NCI-H2171 treated with DMSO at 0.1 percent for 48 hours (cell line): ENCODE results near the gene TBC1D16.
"Not testable (repeated sequence)": the region's sequence is repeated elsewhere in the genome, so short reads cannot be mapped to it uniquely, and the experiment has no call there.

ENCODE experiments used
- DNase-seq: peaks from one replicate; lab custom pipeline; 2025; lab: John Stamatoyannopoulos, UW

TBC1D16 gene

DNA sequence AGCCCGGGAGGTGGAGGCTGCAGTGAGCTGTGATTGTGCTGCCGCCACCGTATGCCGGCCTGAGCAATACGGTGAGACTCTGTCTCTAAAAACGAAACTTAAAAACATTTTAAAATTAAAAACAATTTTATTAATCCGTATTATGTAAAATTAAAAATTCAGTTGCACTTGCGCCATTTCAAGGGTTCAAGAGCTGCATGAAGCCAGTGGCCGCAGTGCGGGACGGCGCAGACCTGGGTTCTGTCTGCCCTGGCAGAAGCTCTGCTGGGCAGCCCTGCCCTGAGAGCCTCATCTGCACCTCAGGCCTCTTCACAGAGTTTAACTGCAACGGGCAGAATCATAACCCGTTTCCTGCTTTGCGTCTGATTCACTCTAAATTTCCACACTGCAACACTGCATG lies 31.7 kb downstream of the TBC1D16 start:
- DNase-seq: no peak

DNA sequence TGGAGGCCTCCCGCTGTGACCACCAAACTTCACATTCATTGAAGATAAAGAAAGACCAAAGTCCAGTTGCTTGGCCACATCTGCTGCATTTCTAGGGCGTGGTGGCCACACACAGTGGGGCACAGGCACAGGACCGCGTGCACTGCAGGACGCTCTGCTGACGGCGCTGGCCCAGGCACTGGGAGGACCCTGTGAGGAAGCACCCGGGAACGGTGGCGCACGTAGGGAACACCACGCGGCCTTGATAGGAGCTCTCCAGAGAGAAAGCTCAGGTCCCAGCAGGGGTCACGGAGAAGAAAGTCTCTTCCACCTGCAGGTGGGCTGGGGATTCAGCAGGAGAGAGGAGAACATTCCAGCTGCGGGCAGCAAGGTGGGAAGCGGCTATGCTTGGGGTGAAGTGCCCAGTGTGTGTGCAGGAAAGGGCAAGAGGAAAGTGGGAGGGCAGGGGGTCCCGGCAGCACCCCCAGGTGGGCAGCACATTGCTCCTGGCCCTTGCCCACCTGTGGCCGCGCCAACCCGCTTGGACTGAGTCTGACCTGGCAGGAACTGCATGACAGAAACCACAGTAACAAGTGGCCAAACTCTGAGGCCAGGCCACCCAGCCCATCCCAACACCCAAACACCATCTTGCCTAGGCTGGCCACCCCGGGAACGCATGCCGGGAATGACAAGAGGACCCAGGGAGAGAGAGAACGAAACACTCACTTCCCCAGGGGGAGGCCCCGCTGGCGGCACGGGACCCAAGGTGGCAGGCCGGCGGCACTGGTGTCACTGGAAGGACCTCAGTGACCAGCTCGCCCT lies 32.8 kb downstream of the TBC1D16 start:
- no peak for DNase-seq

DNA sequence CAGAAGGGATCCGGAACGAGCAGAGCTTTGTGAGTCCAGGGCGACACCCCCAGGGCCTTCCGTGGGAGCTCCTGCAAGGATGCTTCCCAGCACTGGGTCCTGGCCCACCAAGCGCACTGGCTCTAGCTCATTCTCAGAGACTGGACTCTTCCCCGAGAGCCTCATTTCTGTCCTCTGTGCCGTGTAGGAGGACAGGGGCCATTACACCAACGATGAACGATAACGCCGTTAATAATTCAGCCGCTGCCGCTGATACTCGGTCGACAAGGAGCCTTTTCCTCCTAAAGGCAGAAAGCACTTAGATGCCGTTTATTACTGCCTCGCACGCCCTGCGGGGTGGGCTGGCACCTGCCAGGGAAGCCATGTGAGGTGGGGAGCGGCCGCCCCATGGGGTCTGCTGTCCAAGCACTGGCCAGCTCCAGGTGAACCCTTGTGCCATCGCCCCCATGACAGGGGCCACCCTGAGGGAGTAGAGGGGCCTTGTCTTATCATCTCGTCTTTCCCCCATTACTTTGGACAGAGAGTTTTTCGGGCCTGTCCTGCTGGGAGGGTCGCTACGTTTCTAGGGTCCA lies 33.5 kb downstream of the TBC1D16 start:
- no peak for DNase-seq

DNA sequence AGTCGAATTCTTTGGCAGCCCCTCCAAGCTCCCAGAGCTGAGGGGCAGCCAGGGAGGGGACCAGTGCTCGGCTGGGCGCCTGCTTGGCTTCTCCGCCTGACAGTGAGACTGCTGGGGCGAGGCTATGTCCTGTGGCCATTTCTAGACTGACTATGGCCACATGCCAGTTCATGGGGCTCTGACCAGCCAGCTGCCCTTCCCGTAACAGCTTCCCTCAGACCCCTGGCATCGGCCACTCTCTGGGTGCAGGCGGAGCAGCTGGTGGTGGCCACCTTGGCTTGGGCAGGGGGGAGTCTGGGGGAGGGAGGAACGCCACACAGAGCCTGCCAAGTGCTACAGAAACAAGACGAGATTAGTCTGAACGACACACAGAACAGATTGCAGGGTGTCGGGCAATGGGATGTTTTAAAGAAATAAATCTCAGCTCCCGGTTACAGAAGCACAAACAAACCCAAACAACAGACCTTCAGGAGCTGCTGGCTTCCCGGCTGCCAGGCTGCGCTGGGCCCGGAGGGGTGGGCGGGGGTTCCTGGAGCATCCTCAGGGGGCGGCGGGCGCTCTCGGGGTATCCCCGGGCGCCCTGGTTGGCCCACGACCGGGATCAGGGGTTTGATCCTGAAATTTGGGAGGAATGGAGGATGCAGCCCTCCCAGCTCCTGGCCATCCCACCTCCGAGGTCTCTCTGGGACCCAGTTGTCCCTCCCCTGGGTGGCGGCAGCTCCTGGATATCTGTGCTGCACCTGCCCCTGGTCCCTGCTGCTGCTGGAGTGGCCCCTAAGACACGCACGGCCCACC lies 34.5 kb downstream of the TBC1D16 start:
- no peak for DNase-seq

- DNase-seq: no peak
Observed at GRCh38 chr17:80000136-80000535, 35.5 kb downstream of the TBC1D16 start.

DNA sequence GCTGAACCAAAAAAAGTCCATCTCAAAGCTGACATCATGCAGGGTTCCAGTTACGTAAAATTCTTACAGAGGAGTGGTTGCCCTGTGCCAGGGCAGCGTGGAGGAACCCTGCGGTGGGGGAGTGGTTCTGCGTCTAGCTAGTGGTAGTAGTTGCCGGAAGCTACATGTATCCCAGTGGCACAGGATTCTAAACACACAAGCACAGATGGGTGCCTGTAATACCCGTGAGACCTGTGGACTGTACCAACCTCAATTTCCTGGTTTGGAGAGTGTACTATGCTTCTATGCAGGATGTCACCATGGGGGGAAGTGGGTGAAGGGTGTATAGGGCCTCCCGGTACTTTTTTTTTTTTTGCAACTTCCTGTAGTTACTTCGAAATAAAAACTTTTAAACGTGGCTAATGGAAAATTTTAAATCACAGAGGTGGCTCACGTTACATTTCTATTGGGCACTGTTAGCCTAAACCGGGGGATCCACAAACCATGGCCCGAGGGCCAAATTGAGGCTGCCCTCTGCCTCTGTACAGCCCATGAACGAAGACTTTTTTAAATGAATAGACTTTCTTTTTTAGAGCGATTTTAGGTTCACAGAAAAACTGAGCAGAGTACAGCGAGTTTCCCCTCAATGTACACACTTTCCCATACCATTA lies 38.5 kb downstream of the TBC1D16 start:
- peak; percentile 18 for DNase-seq

DNA sequence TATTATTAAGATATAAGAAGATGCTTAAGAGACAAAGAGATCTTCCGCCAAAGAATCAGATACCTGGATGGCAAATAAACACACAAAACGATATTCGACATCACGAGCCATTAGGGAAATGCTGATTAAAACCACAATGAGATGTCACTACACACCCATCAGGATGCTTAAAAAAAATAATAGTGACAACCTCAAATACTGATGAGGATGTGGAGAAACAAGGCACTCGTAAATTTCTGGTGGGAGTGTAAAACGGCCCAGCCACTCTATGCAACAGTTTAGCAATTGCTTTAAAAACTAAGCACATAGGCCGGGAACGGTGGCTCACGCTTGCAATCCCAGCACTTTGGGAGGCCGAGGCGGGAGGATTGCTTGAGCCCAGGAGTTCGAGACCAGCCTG lies 39.4 kb downstream of the TBC1D16 start:
- no peak for DNase-seq

- DNase-seq: no peak
Observed at GRCh38 chr17:79995696-79996095, 40.0 kb downstream of the TBC1D16 start.

GRCh38 chr17:79994602-79995001 lies 41.1 kb downstream of the TBC1D16 start:
- DNase-seq: no peak

DNA sequence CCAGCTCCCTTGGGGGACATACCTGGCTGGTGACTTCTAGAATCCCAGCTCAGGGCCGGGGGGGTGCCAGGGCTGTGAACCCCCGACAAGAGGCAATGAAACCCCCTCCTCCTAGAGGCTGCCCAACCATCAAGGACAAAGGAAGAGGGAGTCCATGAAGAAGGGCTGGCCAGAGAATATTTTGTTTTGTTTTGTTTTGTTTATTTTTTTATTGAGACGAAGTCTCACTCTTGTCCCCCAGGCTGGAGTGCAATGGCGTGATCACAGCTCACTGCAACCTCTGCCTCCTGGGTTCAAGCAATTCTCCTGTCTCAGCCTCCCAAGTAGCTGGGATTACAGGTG lies 41.5 kb downstream of the TBC1D16 start:
- DNase-seq: not testable (repeated sequence)

GRCh38 chr17:79993390-79994227 lies 42.1 kb downstream of the TBC1D16 start:
- DNase-seq: peak; percentile 93

DNA sequence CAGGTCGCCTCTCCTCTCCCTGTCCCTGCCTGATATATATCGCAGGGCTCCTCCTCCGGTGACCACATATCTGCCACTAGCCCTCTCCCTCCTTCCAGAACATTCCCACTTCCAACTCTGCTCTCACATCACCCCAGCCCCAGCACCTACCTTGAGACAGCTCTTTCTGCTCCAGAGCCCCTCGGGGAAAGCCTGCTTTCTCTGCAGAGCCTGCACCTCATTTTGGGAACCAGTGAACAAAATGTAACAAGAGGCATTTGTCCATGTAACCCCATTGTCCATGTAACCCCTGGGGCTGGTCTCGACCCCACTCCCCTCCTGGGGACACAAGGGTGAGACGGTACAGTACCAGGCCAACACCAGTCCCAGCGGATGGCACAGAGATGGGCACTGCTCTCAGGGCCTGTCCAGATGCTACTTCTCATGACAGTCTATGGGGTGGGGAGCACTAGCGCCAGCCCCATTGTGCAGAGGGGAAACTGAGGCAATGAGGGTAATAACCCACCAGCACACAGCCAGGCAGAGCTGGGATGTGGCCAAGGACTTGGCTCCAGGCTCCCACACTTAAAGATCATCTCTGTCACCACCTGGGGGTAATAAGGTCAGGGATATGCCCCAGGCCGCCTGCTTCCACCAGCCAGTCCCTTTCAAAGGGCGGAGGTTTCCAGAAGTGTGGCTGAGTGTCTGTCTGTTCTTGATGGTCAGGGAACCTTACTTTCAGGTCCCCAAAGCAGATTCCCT lies 42.9 kb downstream of the TBC1D16 start:
- DNase-seq: no peak

- DNase-seq: peak; percentile 66
Observed at GRCh38 chr17:79991924-79992648, 43.6 kb downstream of the TBC1D16 start.

- DNase-seq: peak; percentile 76
Observed at GRCh38 chr17:79991140-79991923, 44.3 kb downstream of the TBC1D16 start.

DNA sequence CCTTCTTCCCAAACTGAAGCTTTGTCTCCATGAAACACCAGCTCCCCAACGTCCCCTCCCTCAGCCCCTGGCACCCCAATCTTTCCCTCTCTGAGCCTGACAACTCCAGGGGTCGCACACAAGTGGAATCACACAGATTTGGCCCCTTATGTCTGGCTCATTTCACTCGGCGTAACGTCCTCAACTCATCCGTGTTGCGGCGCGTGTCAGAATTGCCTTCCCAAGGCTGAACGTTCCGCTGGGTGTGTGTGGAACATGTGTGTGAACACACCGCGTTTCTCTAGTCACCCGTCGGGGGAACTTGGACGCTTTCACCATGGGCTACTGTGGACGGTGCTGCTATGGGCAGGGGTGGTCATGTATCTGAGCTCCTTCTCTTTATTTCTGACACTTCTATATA lies 45.0 kb downstream of the TBC1D16 start:
- DNase-seq: no peak

DNA sequence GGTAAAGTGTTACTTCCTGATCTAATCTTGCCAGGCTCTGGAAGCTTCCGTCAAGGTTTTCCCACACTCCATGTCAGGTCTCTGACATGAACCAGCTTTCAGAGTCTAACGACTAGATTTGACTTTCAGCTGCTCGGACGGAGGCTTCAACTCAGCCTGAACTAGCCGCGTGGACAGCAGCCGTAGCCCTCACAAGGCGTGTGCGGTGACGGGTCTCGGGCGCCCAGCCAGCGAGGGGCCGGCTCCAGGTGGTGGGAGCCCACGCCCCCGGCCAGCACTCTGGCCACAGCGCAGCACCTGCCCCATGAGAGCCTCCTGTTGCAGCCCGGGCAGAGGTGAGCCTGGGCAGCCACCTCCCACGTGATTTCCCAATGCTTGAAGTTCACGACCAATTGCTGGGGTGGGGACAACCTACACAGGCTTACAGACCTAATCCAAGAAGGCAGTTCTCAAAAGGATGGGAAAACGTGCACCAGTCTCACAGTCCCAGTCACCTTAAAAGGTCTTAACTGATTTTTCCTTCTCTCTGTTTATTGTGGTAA lies 45.5 kb downstream of the TBC1D16 start:
- no peak for DNase-seq

DNA sequence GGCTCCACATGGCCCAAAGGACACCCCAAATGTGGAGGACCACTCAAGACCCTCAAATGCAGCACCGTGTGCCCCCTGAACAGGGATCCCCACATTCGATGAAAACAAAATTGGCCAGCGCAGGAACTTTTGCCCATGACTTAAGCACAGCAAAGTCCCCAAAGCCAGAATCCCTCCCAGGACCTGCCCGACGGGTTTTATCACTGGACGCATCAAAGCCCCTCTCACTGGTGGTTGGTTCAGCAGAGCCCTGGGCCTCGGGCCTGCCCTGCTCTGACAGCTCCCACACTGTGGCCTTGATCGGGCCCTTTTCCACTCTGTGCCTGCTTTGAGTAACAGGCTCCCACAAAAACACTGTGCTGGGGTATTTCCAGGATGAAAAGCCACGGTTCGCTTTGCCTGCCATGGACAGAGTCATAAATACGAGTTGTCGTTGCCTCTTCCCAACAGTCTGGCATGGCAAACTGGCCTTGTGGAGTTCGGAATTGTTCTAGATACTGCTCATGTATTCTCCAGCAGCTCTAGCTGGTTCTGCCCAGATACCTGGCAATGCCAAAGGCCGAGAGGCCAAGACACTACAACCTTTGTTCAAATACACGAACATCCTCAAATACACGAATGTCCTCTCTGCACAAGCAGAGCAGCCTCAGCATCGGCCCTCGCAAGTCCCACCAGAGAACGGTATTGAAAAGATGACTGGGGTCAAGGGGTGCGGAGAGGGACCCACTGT lies 46.4 kb downstream of the TBC1D16 start:
- DNase-seq: no peak

DNA sequence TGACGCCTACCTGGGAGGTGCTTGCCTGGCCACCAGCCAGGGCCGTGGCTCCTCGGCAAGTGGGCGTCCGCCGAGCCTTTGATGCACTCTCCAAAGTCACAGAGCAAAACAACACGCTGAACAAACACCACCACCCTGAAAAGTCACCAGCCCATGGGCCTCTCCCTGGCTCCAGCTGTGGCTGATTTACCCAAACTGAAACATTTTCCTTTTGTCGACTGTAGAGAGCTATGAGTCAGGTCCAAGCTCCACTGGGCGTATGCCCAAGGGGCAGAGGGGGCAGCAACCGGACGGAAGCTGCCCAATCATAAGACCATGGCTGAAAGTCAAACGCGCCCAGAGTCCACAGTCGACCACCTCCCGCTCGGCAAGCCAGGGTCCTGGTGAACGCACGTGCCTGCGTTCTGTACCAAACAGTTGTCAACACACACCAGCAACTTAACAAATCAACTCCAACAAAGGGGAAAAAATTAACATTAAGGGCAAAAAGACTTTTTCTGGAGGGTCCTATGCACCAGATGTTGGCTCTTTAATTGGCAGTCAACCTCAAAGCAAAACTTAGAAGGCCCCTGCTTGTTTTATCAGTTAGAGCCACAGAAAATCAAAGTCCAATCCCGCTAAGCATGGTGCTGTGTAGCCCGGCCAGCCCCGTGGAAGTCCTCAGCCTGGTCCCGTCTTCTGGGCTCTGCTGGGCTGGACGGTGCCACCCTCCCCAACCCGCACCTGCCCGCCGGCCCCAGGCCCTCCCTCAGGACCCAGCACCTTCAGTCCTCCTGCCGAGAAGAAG lies 47.3 kb downstream of the TBC1D16 start:
- peak; percentile 34 for DNase-seq
